Ramos (cell line): Measurements from ENCODE around the gene EGLN1.

Experiments
- in situ Hi-C: fragments of 300-500 bp; cut with MboI; formaldehyde crosslinking; loops from one replicate; pipeline ENCODE4 v1.14.3; 2022; ENCODE audit warnings: low sequenced_read_pairs; ENCODE audit not compliant: unreplicated experiment

The EGLN1 gene

GRCh38 chr1:231401478-231401877 is 20.6 kb downstream of the EGLN1 start:
- in situ Hi-C loops: no loop called here

DNA sequence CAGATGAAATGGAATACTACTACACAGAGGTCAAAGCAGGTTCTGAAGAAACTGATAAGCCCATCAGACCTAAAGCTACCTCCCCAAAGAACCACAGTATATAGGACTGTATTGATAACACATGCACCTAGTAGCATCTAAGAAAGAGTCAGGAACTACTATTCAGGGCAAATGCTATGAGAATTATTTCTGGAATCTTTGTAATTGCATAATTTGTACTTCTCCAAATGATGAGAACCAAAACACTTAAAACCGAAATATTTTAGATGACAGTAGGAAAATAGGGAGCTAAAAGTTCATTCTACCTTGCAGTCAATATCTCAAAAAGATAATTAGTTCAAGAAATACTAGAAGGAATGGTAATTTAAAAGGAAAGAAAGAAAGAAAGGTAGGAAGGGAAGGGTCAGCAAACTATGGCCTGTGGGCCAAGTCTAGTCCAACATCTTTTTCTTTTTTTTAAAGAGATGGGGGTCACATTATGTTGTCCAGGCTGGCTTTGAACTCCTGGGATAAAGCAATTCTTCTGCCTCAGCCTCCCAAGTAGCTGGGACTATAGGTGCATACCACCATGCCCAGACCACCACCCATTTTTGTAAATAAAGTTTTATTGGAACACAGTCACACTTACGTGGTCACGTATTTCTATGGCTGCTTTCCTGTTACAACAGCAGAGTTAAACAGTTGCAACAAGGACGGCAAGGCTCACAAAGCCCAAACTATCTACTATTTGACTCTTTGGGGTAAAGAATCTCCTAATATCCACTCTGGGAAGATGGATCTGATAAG is 24.0 kb downstream of the EGLN1 start:
- in situ Hi-C loops: no loop called here

GRCh38 chr1:231396643-231397042 is 25.4 kb downstream of the EGLN1 start:
- in situ Hi-C loops: no loop called here

- in situ Hi-C loops: no loop called here
These were observed 26.1 kb downstream of the EGLN1 start for GRCh38 chr1:231395998-231396390.

- in situ Hi-C loops: no loop called here
These were observed 26.8 kb downstream of the EGLN1 start for GRCh38 chr1:231395076-231395997.

- in situ Hi-C loops: no loop called here
These were observed 28.4 kb downstream of the EGLN1 start for GRCh38 chr1:231393668-231394067.

- in situ Hi-C loops: no loop called here
These were observed 29.5 kb downstream of the EGLN1 start for GRCh38 chr1:231392389-231393131.

DNA sequence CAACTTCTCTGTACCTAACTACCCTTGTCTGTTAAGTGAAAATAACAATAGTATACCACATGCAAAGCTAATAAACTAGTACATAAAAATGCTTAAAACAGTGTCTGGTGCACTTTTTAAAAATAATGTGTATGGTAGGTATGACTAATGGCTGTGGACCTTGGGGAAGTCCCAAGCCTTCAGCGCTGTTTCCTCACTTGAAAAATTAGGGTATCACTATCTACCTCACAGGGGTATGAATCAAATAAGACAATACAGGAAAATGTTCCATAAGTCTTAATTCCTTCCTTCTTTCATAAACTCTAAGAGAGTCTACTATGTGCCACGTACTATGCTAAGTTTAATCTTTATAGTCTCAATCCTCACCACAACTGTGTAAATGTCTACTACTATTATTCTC is 32.0 kb downstream of the EGLN1 start:
- in situ Hi-C loops: no loop called here

DNA sequence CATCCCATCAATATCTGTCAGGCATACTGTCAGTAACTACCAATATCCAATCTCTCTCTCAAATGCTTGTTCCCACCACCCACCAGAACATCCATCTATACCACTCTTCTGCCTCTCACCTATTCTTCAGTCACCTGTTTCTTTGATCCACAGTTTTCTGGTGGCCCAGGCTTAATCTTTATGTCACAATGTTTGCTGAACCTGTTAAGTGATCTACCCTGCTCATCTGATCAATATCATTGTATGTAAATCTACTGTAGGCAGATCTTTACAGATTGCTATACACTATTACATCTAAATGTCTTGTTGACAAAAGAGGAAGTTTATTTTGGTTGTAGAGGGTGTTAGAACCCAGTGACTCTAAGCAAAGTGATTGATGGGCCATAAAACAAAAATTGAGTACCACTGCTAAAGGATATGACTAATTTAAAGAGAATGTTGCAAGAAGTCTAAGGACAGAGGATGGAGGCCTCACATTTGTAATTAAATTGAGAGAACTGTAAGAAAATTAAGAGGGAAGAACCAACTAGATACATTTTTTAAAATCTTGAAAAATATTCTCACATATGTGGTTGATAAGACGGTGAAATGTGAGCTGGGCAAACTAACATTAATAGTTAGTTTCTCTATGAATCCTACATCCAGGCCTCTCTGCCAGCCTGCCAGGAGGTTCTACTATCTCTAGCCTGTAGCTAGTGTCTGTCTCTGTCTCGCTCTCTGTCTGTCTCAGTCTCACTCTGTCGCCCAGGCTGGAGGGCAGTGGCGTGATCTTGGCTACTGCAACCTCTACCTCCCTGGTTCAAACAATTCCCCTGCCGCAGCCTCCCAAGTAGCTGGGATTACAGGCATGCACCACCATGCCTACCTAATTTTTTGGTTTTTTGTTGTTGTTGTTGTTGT is 34.1 kb downstream of the EGLN1 start:
- in situ Hi-C loops: no loop called here

DNA sequence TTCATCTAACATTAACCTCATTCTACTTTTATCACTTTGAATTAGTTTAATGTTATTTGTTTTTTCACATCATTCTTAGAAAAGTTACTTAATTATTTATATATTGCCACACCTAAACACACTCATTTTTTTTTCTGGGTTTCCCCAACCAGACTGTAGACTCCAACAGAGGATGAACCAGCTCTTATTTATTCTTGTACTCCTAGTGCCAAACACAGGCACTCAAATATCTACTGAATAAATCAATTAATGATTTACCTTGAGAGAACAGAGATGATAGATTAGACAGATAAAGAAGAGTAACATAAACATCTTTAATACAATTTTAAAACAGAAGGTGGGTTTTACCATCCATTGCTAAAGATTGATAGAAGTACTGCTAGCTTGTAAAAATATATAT is 35.6 kb downstream of the EGLN1 start:
- in situ Hi-C loops: no loop called here

- in situ Hi-C loops: no loop called here
These were observed 36.7 kb downstream of the EGLN1 start for GRCh38 chr1:231385416-231385748.

GRCh38 chr1:231384696-231385415 is 37.2 kb downstream of the EGLN1 start:
- in situ Hi-C loops: no loop called here

DNA sequence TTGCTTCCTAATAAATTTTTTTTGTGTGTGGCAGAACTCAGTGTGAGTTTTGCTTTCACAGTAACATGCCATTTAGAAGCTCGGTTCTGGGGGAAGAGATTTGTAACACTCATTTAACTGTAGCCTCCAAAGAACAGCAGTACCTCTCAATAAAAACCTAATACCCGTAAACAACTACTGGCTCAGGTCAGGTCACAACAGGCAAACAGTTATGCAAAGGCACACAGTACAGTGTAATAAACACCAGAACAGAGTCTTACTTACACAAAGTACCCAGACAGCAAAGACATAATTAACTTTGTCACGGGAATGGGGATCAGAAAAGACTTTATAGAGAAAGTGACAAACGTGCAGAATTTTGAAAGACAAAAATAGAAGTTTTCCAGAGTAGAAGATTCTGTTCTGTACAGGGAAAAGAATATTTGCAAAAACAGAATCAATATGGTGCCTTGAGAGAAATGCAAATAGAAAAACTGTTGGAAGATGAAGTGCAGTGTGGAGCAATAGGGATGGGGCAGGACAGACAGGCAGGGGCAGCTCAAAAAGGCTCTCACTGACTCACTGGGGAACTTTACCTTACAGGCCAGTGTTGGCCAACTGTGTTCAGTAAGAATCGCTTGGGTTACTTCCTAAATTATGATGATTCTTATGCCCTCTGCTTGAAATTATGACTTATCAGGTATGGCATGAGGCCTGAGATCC is 38.8 kb downstream of the EGLN1 start:
- in situ Hi-C loops: no loop called here

DNA sequence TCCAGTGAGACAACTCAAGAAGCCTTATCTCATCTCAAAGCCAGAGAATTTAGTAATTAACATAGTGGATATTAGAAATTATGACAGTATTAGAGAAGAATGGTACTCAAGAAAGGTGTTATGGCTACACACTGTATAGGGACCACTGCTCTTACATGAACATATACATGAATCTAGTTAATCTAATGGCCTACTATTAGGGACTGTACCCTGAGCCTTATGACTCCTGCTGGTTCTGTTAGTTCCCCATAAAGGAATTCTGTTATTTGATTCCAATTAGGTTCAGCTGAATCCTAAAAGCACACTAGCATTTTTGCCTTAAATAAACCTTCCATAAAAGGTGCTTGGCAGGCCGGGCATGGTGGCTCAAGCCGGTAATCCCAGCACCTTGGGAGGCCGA is 39.7 kb downstream of the EGLN1 start:
- in situ Hi-C loops: no loop called here

DNA sequence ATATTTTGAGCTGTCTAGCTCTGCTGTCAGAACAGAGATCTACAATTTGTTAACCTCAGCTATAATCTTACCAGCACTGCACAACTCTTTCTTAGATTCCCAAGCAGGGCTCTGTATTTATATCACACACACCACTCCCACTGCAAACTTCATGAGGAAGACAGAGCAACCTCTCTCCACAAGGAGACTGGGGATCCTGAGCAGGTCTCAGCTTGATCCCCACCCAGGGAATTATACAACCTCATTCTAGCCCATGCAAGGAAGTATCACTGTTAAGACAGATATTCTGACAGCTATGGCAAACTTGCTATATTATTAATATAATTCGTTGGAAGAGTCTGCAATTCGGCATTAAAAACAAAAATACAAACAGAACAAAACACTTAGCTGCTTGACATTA is 40.4 kb downstream of the EGLN1 start:
- in situ Hi-C loops: no loop called here

DNA sequence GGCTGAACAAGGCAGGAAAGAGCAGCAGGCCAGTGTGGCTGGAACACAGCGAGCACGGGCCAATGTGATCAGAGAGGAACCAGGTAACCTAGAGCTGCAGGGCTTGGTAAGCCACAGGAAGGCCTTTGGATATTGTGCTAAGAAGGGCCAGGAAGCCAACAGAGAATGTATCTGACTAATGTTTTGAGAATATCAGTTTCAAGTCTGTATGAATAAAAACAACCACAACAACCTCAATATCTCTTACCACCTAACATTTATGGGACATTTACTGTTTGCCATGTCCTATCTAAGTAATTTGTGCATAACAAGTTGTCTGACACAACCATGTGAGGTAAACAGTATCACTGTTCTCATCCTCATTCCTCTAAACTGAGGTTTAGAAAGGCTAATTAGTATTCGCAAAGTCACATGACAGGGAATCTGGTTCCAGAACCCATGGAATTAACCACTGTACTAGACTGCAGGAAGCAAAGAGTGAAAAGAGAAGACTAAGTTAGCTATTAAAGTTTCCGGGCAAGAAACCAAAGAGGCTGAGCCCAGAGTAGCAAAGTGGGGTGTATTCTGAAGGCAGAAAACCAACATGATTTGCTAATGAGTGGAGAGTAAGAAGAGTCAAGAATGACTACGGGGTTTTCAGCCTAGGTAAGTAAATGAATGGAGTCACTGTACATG is 45.1 kb downstream of the EGLN1 start:
- in situ Hi-C loops: no loop called here

- in situ Hi-C loops: no loop called here
These were observed 46.0 kb downstream of the EGLN1 start for GRCh38 chr1:231376101-231376500.

GRCh38 chr1:231374394-231374793 is 47.7 kb downstream of the EGLN1 start:
- in situ Hi-C loops: no loop called here
